Hepatocyte (in vitro differentiated cells): ENCODE measurements around the gene PI4KA.
"Not testable (repeated sequence)": the region's sequence is repeated elsewhere in the genome, so short reads cannot be mapped to it uniquely, and the experiment has no call there.

Experiments used
- CTCF ChIP-seq: fragments of 200-600 bp; sonication (generic); IDR thresholded peaks from 2 replicates; pipeline ENCODE4 v1.5.1; 2016; ENCODE audit warnings: antibody characterized with exemption, mild to moderate bottlenecking; ENCODE audit not compliant: poor library complexity
- EZH2 ChIP-seq: fragments of 200-600 bp; sonication (generic); IDR thresholded peaks from 2 replicates; pipeline ENCODE4 v1.6.1; 2016; ENCODE audit warnings: antibody characterized with exemption, mild to moderate bottlenecking, borderline replicate concordance

- not testable (repeated sequence) for TF ChIP-seq CTCF, EZH2
Observed at GRCh38 chr22:20662524-20663036, 196.0 kb downstream of the PI4KA start.
